K562 (cell line): ENCODE measurements around the gene PHETA1. TPM values are rescaled to one million over a fixed set of nuclear protein-coding genes. Genes with fewer than 3 reads are reported as not detected.

ENCODE experiments used
- ATAC-seq: fragments of 200-7000 bp; cut with Tn5 transposase; 3 replicates; pipeline ENCODE4 v1.9.1; 2020; ENCODE audit warnings: moderate library complexity
- BruUV-seq: library from RNA; stranded (reverse); fragments of 400-500 nt; replicated peaks from 2 replicates; lab custom pipeline; 2021; lab: Mats Ljungman, UMichigan
- CTCF ChIA-PET: fragments of 300-600 bp; formaldehyde crosslinking; extraction: SDS; loops from one replicate; lab custom pipeline; 2021; ENCODE audit warnings: low intra/inter-chr PET ratio; lab: Yijun Ruan, JAX
- POLR2A ChIA-PET: fragments of 300-600, 350-650 bp; sonication (Branson Sonifier 250); formaldehyde crosslinking; extraction: SDS; loops from one replicate; lab custom pipeline; 2021; ENCODE audit warnings: antibody characterized with exemption, inconsistent platforms; lab: Yijun Ruan, JAX
- DNase-seq, 4 experiments: peaks; one replicate each; pipeline versions ENCODE4 v3.0.0 to v3.0.0-alpha.2; 2011 to 2018; ENCODE audit warnings: low spot score in 3 of 4, mixed read lengths in 3 of 4; ENCODE audit errors: extremely low read depth in 1 of 4
- FAIRE-seq: peaks from 2 replicates; lab custom pipeline; 2011; peaks lifted over from hg19 to GRCh38; lab: Jason Lieb, UNC
- H2AFZ ChIP-seq: 2 replicates; pipeline ENCODE4 v1.6.0; 2011; ENCODE audit warnings: low read depth, low read length, control low read depth, inconsistent platforms
- H3K27ac ChIP-seq: fragments of 200-600 bp; 3 replicates; pipeline ENCODE4 v1.8.0; 2011; ENCODE audit warnings: low read depth, mild to moderate bottlenecking, control low read depth, inconsistent platforms, low read length, moderate library complexity, mixed read lengths; ENCODE audit errors: extremely low read depth
- H3K27me3 ChIP-seq, 2 experiments: fragments of 300-600 bp in 1 of 2; 2 replicates in 1 of 2; 3 replicates in 1 of 2; pipeline versions ENCODE4 v1.6.0 to v1.8.0; 2011; ENCODE audit warnings: inconsistent platforms in 2 of 2, low read length in 2 of 2, mild to moderate bottlenecking in 1 of 2, mixed read lengths in 1 of 2, moderate library complexity in 1 of 2; ENCODE audit not compliant: control insufficient read depth in 2 of 2, insufficient read depth in 2 of 2
- H3K36me3 ChIP-seq: fragments of 300-600 bp; 3 replicates; pipeline ENCODE4 v1.8.0; 2011; ENCODE audit warnings: mild to moderate bottlenecking, low read length, inconsistent platforms; ENCODE audit not compliant: control insufficient read depth, insufficient read depth
- H3K4me1 ChIP-seq, 2 experiments: fragments of 200-600 bp in 1 of 2; replicated peaks in 1 of 2; 2 replicates in 1 of 2; 3 replicates in 1 of 2; pipeline versions ENCODE4 v1.5.1 to v1.8.0; 2011; ENCODE audit warnings: inconsistent platforms in 2 of 2, low read length in 2 of 2, mild to moderate bottlenecking in 1 of 2, mixed read lengths in 1 of 2, moderate library complexity in 1 of 2; ENCODE audit not compliant: control insufficient read depth in 2 of 2, insufficient read depth in 2 of 2
- H3K4me2 ChIP-seq: 2 replicates; pipeline ENCODE4 v1.6.1; 2011; ENCODE audit warnings: low read length, control low read depth, inconsistent platforms, mixed read lengths; ENCODE audit not compliant: insufficient read depth
- H3K4me3 ChIP-seq: fragments of 200-600 bp; sonication (generic), shearing (Covaris generic); 2 replicates; pipeline ENCODE4 v1.5.1; 2016; ENCODE audit warnings: control low read depth, inconsistent platforms
- H3K79me2 ChIP-seq: fragments of 200-600 bp; 3 replicates; pipeline ENCODE4 v1.8.0; 2011; ENCODE audit warnings: low read length, inconsistent platforms; ENCODE audit not compliant: control insufficient read depth, insufficient read depth
- H3K9ac ChIP-seq, 2 experiments: 2 replicates each; pipeline versions ENCODE4 v1.6.0 to v1.6.1; 2011; ENCODE audit warnings: low read depth in 2 of 2, low read length in 2 of 2, control low read depth in 1 of 2, inconsistent platforms in 1 of 2, mild to moderate bottlenecking in 1 of 2, mixed read lengths in 1 of 2; ENCODE audit not compliant: insufficient read depth in 1 of 2
- H3K9me1 ChIP-seq: one replicate; pipeline ENCODE4 v1.6.0; 2011; ENCODE audit warnings: inconsistent platforms, mild to moderate bottlenecking, low read length, moderate library complexity; ENCODE audit not compliant: control insufficient read depth, insufficient read depth
- H3K9me3 ChIP-seq: replicated peaks from 2 replicates; pipeline ENCODE4 v1.5.1; 2011; ENCODE audit warnings: low read depth, low read length, inconsistent platforms; ENCODE audit not compliant: control insufficient read depth, insufficient read depth
- H4K20me1 ChIP-seq: replicated peaks from 2 replicates; pipeline ENCODE4 v1.6.1; 2011; ENCODE audit warnings: low read length, inconsistent platforms, mixed read lengths; ENCODE audit not compliant: control insufficient read depth, insufficient read depth
- PKNOX1 ChIP-seq: fragments of 450-650 bp; IDR thresholded peaks from 2 replicates; pipeline ENCODE4 v1.6.1; 2016
- PTBP1 ChIP-seq: fragments of 200-400 bp; formaldehyde crosslinking; IDR thresholded peaks from 2 replicates; pipeline ENCODE4 v1.6.1; 2017; ENCODE audit warnings: low read depth, low read length
- RBFOX2 ChIP-seq: fragments of 200-400 bp; formaldehyde crosslinking; IDR thresholded peaks from 2 replicates; pipeline ENCODE4 v1.6.1; 2017; ENCODE audit warnings: low read depth, mild to moderate bottlenecking, low read length, moderate library complexity
- ZBTB11 ChIP-seq, 3 experiments: fragments of 200-800 bp in 1 of 3; fragments of 250-450 bp in 1 of 3; fragments of 450-650 bp in 1 of 3; sonication (Bioruptor Pico) in 1 of 3; sonication (Bioruptor generic) in 1 of 3; formaldehyde crosslinking in 1 of 3; IDR thresholded peaks; 2 replicates each; pipeline versions ENCODE4 v1.6.1 to v1.8.0; 2016 to 2022; ENCODE audit warnings: mild to moderate bottlenecking in 2 of 3, missing genetic modification characterization in 2 of 3, missing compliant biosample characterization in 1 of 3, moderate library complexity in 1 of 3
- ZNF584 ChIP-seq: fragments of 200-800 bp; sonication (Bioruptor generic); IDR thresholded peaks from 2 replicates; pipeline ENCODE4 v1.6.1; 2016; ENCODE audit warnings: low read depth, mild to moderate bottlenecking, missing genetic modification characterization, missing compliant biosample characterization
- WGBS: fragments of 100-300 bp; shearing (Covaris generic); methylation state at CpG from one replicate; pipeline ENCODE4 v1.1.6; 2016; ENCODE audit warnings: low coverage, mixed read lengths; ENCODE audit not compliant: insufficient coverage; ENCODE audit errors: missing lambda C conversion rate; 5-methylcytosine and 5-hydroxymethylcytosine counted together
- in situ Hi-C: fragments of 300-500 bp; cut with MboI; formaldehyde crosslinking; loops from 4 replicates; pipeline ENCODE4 v1.15.0; 2018; ENCODE audit warnings: inconsistent platforms, mixed read lengths
- intact Hi-C: fragments of 100-400 bp; cut with micrococcal nuclease; formaldehyde crosslinking; loops from 2 replicates; pipeline ENCODE4 v1.14.2; 2022
- polyA plus RNA-seq, 8 experiments: library from polyadenylated mRNA; depleted of rRNA in 4 of 8; stranded (reverse) in 5 of 8; unstranded in 3 of 8; fragments of >200 nt; fragmentation: Nextera tagmentation in 2 of 8; fragmentation: Illumina TruSeq in 1 of 8; extraction: Ambion mirVana in 2 of 8; extraction: Trizol in 1 of 8; gene quantifications; 2 replicates each; pipeline versions ENCODE4 v1.2.1 to v1.2.3, GENCODE V29; 2011 to 2014; ENCODE audit warnings: inconsistent platforms in 1 of 8, missing spikeins in 1 of 8
- total RNA-seq, 7 experiments: library from RNA; depleted of rRNA in 6 of 7; stranded (reverse); fragments of >200 nt in 6 of 7; fragmentation: Illumina TruSeq in 2 of 7; extraction: Trizol in 2 of 7; gene quantifications; 2 replicates each; pipeline versions ENCODE4 v1.2.1 to v1.2.3, GENCODE V29; 2011 to 2021; ENCODE audit warnings: low replicate concordance in 1 of 7
- TF ChIP-seq, protein P1 (sequence below): fragments of 200-800 bp; sonication (Bioruptor generic); IDR thresholded peaks from 2 replicates; pipeline ENCODE4 v1.6.1; 2017; ENCODE audit warnings: missing genetic modification characterization, missing compliant biosample characterization
- TF ChIP-seq, protein P2 (sequence below): fragments of 450-650 bp; IDR thresholded peaks from 2 replicates; pipeline ENCODE4 v1.6.1; 2017; ENCODE audit warnings: antibody characterized with exemption, mild to moderate bottlenecking

PHETA1 gene
- total and polyA plus RNA-seq, 9 of the 15 experiments (the other 6 are each of a cell fraction or from before 2014, with no cell fraction given), result 0.03 to 12.4 (median 3.0) TPM

DNA sequence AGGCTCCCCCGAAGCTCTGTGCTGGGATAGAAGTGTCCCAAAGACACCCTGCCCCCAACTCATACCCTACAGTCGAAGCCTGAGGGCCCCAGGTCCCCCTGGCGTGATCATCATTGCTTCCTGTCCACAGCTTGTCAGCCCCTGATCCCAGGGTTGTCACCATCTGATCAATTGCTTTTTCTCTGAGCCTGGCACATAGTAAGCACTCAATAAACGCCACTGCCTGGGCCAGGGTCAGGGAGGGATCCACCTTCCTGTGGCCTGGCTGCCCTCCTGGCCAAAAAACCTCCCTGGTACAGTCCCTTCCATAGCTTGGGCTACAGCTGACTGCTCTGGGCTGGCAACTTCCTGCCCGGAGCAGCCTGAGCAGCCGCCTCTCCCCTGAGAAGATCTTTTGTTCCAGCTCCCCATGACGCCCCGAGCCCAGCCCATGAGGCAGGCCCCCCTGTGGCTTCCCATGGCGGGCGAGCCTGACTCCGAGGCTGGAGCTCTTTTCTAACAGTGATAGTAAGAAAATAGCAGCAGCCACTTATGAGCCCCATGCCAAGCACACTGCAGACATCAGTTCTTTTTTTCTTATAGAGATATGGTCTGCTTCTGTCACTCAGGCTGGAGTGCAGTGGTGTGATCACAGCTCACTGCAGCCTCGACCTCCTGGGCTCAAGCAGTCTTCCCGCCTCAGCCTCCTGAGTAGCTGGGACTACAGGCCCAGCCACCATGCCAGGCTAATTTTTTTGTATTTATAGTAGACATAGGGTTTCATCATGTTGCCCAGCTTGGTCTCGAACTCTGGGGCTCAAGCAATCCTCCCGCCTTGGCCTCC, 43.3 kb upstream of the PHETA1 start:
- H2AFZ ChIP-seq, result no peak overlapping the region
- CTCF ChIA-PET, result no interaction called here
- no peaks in the 10 kb centered on the region for H3K9me3 ChIP-seq
- H3K4me1 ChIP-seq, result peaks cover 64 to 65% of the 10 kb centered on the region in 2 experiments
- no peak; the same call in 2 of the 3 replicates for ATAC-seq
- H3K4me3 ChIP-seq, result no peak overlapping the region
- POLR2A ChIA-PET, result interaction anchor here (0.6 to 4.0 kb wide), 13 partner anchors 9 to 1941 kb away, joined by 3 to 24 read pairs (median 3); no protein-coding TSS in a partner anchor
- H3K9ac ChIP-seq, result peak overlapping the region; percentile 80 to 90; a peak in 3 of 4 replicates
- H3K27me3 ChIP-seq, result no peaks in the 10 kb centered on the region
- H3K9me1 ChIP-seq, result peaks cover 24% of the 10 kb centered on the region
- WGBS, result 38% methylated on average over 15 of the region's 15 CpGs
- peaks cover 98% of the 10 kb centered on the region for H3K79me2 ChIP-seq
- DNase-seq, result peak in 1 of 4 experiments; percentile 42
- peak overlapping the region; percentile 92 for H3K27ac ChIP-seq
- peaks cover 71% of the 10 kb centered on the region for H4K20me1 ChIP-seq
- intact Hi-C loops, result no loop called here
- peaks cover 77% of the 10 kb centered on the region for H3K36me3 ChIP-seq
- FAIRE-seq, result no peak
- H3K4me2 ChIP-seq, result peak overlapping the region; percentile 27
- in situ Hi-C loops, result no loop called here
- BruUV-seq, result no TSS peak
- TF ChIP-seq ZNF584 (CRISPR knock-in tag) (0 out of 2 replicates have a peak, but pooled peaks have one; percentile 8), PKNOX1 (peak; percentile 66), PTBP1 (no peak), RBFOX2 (peak; percentile 47; the same call in 1 of the 2 replicates), ZBTB11 (CRISPR knock-in tag; IDR thresholded peaks at IDR 0.05) (peak in 1 of 3 experiments; percentile 24; a peak in 1 of 6 replicates)
- TF ChIP-seq, protein P1, sequence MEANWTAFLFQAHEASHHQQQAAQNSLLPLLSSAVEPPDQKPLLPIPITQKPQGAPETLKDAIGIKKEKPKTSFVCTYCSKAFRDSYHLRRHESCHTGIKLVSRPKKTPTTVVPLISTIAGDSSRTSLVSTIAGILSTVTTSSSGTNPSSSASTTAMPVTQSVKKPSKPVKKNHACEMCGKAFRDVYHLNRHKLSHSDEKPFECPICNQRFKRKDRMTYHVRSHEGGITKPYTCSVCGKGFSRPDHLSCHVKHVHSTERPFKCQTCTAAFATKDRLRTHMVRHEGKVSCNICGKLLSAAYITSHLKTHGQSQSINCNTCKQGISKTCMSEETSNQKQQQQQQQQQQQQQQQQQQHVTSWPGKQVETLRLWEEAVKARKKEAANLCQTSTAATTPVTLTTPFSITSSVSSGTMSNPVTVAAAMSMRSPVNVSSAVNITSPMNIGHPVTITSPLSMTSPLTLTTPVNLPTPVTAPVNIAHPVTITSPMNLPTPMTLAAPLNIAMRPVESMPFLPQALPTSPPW, result 0 out of 2 replicates have a peak, but pooled peaks have one; percentile 20
- TF ChIP-seq, protein P2, sequence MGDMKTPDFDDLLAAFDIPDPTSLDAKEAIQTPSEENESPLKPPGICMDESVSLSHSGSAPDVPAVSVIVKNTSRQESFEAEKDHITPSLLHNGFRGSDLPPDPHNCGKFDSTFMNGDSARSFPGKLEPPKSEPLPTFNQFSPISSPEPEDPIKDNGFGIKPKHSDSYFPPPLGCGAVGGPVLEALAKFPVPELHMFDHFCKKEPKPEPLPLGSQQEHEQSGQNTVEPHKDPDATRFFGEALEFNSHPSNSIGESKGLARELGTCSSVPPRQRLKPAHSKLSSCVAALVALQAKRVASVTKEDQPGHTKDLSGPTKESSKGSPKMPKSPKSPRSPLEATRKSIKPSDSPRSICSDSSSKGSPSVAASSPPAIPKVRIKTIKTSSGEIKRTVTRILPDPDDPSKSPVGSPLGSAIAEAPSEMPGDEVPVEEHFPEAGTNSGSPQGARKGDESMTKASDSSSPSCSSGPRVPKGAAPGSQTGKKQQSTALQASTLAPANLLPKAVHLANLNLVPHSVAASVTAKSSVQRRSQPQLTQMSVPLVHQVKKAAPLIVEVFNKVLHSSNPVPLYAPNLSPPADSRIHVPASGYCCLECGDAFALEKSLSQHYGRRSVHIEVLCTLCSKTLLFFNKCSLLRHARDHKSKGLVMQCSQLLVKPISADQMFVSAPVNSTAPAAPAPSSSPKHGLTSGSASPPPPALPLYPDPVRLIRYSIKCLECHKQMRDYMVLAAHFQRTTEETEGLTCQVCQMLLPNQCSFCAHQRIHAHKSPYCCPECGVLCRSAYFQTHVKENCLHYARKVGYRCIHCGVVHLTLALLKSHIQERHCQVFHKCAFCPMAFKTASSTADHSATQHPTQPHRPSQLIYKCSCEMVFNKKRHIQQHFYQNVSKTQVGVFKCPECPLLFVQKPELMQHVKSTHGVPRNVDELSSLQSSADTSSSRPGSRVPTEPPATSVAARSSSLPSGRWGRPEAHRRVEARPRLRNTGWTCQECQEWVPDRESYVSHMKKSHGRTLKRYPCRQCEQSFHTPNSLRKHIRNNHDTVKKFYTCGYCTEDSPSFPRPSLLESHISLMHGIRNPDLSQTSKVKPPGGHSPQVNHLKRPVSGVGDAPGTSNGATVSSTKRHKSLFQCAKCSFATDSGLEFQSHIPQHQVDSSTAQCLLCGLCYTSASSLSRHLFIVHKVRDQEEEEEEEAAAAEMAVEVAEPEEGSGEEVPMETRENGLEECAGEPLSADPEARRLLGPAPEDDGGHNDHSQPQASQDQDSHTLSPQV, result peak; percentile 75
